BLaER1 (cell line): ENCODE data around the gene ING1.
A peak's percentile ranks its signal among the peaks of the same experiment; 100 is the strongest.

Source experiments
- H3K27ac ChIP-seq: shearing (Covaris generic); formaldehyde crosslinking; 2 replicates; pipeline ENCODE4 v1.8.1; 2022
- H3K27me3 ChIP-seq: shearing (Covaris generic); formaldehyde crosslinking; 2 replicates; pipeline ENCODE4 v1.8.1; 2022
- H3K36me3 ChIP-seq: shearing (Covaris generic); formaldehyde crosslinking; 2 replicates; pipeline ENCODE4 v1.8.1; 2022
- H3K4me1 ChIP-seq: shearing (Covaris generic); formaldehyde crosslinking; 2 replicates; pipeline ENCODE4 v1.8.1; 2022
- H3K4me2 ChIP-seq: shearing (Covaris generic); formaldehyde crosslinking; 2 replicates; pipeline ENCODE4 v1.8.1; 2022
- H3K4me3 ChIP-seq: shearing (Covaris generic); formaldehyde crosslinking; 2 replicates; pipeline ENCODE4 v1.8.1; 2022
- H3K9ac ChIP-seq: shearing (Covaris generic); formaldehyde crosslinking; 2 replicates; pipeline ENCODE4 v1.8.1; 2022
- H3K9me3 ChIP-seq: shearing (Covaris generic); formaldehyde crosslinking; 2 replicates; pipeline ENCODE4 v1.8.1; 2022
- H4K20me1 ChIP-seq: shearing (Covaris generic); formaldehyde crosslinking; 2 replicates; pipeline ENCODE4 v1.8.1; 2022
- Cebpa-rat ChIP-seq: shearing (Covaris generic); IDR thresholded peaks from 2 replicates; pipeline ENCODE4 v1.8.1; 2022

Gene ING1

DNA sequence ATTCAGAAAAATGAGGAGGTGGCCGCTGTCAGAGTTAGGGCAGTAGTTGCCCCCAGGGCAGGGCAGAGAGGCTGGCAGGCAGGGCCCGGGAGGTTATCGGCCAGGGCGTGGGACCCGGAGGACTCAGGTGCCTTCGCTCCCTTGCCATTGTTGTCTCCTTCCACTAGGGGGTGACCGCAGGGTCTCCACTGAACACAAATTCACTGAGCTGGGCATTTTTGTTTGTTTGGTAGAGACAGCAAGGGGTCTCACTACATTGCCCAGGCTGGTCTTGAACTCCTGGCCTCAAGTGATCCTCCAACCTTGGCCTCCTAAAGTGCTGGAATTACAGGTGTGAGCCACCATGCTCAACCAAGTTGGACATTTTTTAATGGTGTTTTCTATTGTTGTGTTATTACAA is 32.6 kb upstream of the ING1 start:
- no peak overlapping the region for H3K27ac ChIP-seq
- peaks cover 39% of the 10 kb centered on the region for H3K4me1 ChIP-seq
- H3K9ac ChIP-seq = no peak overlapping the region
- H3K4me2 ChIP-seq = peak overlapping the region; percentile 43
- peaks cover 69% of the 10 kb centered on the region for H3K36me3 ChIP-seq
- H3K27me3 ChIP-seq = no peaks in the 10 kb centered on the region
- H3K9me3 ChIP-seq = no peaks in the 10 kb centered on the region
- H4K20me1 ChIP-seq = peaks cover 34% of the 10 kb centered on the region
- H3K4me3 ChIP-seq = no peak overlapping the region
- TF ChIP-seq Cebpa-rat = no peak

DNA sequence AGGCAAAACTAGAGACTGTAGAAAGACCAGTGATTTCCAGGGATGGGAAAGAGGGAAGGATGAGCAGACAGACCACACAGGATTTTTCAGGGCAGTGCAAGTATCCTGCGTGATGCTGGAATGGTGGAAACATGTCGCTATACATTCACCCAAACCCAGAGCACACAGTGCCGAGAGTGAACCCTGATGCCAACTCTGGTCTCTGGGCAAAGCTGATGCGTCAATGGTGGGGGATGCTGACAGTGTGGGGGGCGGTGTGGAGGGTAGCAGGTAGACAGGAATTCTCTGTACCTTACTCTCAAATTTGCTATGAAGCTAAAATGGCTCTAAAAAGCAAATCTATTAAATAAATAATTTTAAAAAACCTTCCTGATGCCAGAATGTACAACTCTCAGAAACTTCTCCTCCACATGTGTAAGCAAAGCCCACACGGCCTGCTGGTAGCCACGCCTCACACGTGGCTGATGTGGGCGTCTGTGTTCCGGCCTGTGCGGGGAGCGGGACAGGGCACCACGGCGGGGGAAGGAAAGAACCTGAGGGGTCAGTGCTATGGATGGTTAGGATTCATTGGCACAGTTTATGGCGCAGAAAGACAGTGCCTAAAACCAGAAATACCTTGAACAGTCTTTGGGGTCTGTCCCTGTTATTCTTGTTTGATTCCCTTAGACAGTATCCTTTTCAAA is 31.5 kb upstream of the ING1 start:
- TF ChIP-seq Cebpa-rat = no peak
- peaks cover 81% of the 10 kb centered on the region for H3K36me3 ChIP-seq

DNA sequence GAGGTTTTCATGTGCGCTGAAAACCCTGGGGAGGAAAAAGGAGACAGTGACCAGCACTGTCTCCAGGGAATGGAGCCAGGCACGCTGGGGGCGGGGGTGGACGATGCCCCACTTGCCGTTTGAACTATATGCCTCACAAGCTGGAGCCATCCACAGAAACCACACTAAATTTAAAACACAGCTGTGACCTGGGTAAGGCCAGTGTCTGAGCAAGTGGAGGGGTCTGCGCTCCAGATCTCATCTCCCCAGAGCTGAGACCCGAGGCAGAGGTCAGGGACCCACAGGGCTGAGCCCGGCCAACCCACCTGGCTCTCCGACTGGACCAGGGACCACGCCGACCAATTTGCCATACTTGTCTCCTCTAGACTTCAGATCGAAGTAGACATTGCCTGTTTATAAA is 30.8 kb upstream of the ING1 start:
- Histone ChIP-seq H3K4me2 (no peak overlapping the region), H3K4me1 (peaks cover 26% of the 10 kb centered on the region), H3K27me3 (no peaks in the 10 kb centered on the region), H3K9ac (no peak overlapping the region), H3K9me3 (no peaks in the 10 kb centered on the region), H3K27ac (no peak overlapping the region), H3K36me3 (peaks cover 88% of the 10 kb centered on the region), H3K4me3 (no peak overlapping the region), H4K20me1 (peaks cover 19% of the 10 kb centered on the region)
- no peak for TF ChIP-seq Cebpa-rat

More for the DNA sequence above, 31.5 kb upstream of the ING1 start:
- Histone ChIP-seq H3K27ac (no peak overlapping the region), H3K27me3 (no peaks in the 10 kb centered on the region), H3K4me2 (no peak overlapping the region), H4K20me1 (peaks cover 23% of the 10 kb centered on the region), H3K4me1 (peaks cover 33% of the 10 kb centered on the region), H3K9ac (no peak overlapping the region), H3K9me3 (no peaks in the 10 kb centered on the region), H3K4me3 (no peak overlapping the region)

DNA sequence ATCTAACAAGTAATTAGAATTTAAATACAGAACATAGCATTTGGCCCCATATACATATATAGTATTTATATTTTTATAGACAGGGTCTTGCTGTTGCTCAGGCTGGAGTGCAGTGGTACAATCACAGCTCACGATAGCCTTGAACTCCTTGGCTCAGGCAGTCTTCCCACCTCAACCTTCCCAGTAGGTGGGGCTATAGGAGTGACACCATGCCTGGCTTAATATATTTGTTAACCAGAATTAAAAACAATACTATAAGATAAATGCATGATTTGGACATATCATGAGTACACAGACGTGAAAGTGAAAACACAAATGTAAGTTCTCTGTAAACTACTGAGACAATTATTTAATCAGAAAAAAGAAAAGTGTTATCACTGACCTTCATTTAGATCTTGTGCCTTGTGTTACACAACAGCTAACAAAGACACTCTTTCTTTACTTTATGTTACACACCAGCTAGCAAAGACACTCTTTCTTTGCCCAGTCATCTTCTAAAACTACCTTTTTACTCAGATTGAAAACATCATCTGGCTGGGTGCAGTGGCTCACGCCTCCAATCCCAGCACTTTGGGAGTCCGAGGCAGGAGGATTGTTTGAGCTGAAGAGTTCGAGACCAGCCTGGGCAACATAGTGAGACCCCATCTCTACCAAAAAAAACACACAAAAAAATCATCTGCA is 30.2 kb upstream of the ING1 start:
- H4K20me1 ChIP-seq = peaks cover 13% of the 10 kb centered on the region
- TF ChIP-seq Cebpa-rat = no peak
- no peaks in the 10 kb centered on the region for H3K9me3 ChIP-seq
- no peak overlapping the region for H3K9ac ChIP-seq
- H3K27ac ChIP-seq = no peak overlapping the region
- no peak overlapping the region for H3K4me3 ChIP-seq
- H3K36me3 ChIP-seq = peaks cover 88% of the 10 kb centered on the region
- no peak overlapping the region for H3K4me2 ChIP-seq
- H3K4me1 ChIP-seq = peaks cover 21% of the 10 kb centered on the region
- H3K27me3 ChIP-seq = no peaks in the 10 kb centered on the region

DNA sequence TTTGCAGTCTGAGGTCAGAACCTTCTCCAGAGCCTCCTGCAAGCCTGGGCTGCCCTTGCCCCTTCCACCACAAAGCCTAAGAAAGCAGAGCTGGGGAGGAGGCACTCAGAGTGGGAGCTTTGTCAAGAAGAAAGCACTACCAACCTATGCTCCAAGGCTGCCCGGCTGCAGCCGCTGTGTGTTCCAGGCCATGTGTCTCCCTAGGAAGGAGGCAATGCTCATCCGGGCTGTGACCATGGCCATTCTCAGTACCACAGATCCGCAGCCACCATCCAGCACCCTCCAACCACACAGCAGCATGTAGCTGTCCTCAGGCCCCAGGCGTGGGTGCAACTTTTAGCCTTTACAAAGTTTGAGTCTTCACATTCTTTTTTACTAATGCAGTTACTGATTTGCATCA is 29.6 kb upstream of the ING1 start:
- TF ChIP-seq Cebpa-rat = no peak
- no peak overlapping the region for H3K4me2 ChIP-seq
- H3K9ac ChIP-seq = no peak overlapping the region
- no peaks in the 10 kb centered on the region for H3K27me3 ChIP-seq
- H3K27ac ChIP-seq = no peak overlapping the region
- H4K20me1 ChIP-seq = peaks cover 8% of the 10 kb centered on the region; the same call in 1 of the 2 replicates
- H3K9me3 ChIP-seq = no peaks in the 10 kb centered on the region
- H3K4me1 ChIP-seq = peaks cover 21% of the 10 kb centered on the region
- peaks cover 88% of the 10 kb centered on the region for H3K36me3 ChIP-seq
- H3K4me3 ChIP-seq = no peak overlapping the region

DNA sequence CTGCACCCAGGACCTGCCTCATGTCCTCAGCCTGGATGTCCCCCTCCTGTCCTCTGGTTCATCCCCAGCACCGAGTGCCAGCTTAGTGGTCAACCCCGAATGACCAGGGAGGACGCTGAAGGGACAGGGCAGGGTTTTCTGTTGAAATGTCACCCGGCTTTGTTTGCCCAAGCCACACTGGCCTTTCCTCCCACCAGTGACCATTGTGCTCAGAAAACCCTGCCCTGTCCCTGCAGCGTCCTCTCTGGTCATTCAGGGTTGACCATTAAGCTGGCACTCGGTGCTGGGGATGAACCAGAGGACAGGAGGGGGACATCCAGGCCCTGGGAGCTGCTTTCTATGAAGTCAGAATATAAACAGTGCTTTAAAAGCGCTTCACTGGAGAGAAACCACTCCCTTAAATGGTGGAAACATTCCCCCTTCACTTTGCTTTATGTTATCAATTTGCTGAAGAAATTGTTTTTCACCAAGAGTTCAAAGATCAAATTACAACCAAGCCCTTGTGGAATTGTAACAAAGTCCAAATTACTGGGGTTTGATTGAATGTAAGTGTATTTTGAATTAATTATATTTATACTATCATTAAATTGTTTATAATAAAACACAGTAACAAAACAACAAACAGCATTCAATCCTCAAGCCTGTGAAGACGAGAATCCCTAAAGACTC is 29.0 kb upstream of the ING1 start:
- H4K20me1 ChIP-seq = peaks cover 13% of the 10 kb centered on the region; the same call in 1 of the 2 replicates
- H3K36me3 ChIP-seq = peaks cover 90% of the 10 kb centered on the region

DNA sequence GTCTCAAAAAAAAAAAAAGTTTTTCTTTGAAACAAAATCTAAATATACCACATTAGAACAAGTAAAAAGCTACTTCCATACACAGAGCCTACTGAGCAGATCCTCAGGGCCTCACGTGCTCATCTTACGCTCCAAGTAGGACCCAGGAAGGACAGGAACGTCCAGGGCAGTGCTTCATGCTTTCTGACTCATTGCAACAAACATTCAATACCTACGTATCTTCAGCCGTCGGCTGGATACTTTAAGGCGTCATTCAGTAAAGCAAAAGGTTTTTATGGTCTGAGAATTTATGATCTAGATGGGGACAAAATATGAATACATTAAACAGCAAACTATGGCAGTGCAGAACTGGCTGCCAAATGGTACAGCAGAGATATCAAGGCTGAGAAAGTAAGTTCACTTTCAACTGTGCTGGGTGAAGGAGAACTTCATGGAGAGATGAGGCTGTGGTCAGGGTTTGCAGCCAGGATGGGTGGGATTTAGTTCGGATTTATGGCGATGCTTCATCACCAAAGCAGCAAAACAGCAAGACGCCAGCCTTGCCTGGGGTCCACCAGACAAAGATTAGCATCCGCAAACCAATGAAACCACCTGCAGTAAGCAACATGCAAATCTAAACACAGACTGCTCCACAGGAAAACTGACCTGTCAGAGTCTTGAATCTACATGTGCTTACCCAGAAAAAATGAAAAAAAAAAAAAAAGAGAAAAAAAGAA is 28.0 kb upstream of the ING1 start:
- Histone ChIP-seq H3K4me3 (no peak overlapping the region), H3K9me3 (no peaks in the 10 kb centered on the region), H3K9ac (no peak overlapping the region), H3K36me3 (peaks cover 95% of the 10 kb centered on the region), H3K4me1 (peaks cover 12% of the 10 kb centered on the region), H3K27me3 (no peaks in the 10 kb centered on the region), H3K4me2 (no peak overlapping the region), H4K20me1 (peaks cover 13% of the 10 kb centered on the region; the same call in 1 of the 2 replicates), H3K27ac (no peak overlapping the region)
- TF ChIP-seq Cebpa-rat = no peak

More for the DNA sequence above, 29.0 kb upstream of the ING1 start:
- no peak for TF ChIP-seq Cebpa-rat
- no peak overlapping the region for H3K4me2 ChIP-seq
- H3K27ac ChIP-seq = no peak overlapping the region
- H3K9me3 ChIP-seq = no peaks in the 10 kb centered on the region
- no peaks in the 10 kb centered on the region for H3K27me3 ChIP-seq
- H3K4me1 ChIP-seq = peaks cover 21% of the 10 kb centered on the region
- H3K4me3 ChIP-seq = no peak overlapping the region
- no peak overlapping the region for H3K9ac ChIP-seq

DNA sequence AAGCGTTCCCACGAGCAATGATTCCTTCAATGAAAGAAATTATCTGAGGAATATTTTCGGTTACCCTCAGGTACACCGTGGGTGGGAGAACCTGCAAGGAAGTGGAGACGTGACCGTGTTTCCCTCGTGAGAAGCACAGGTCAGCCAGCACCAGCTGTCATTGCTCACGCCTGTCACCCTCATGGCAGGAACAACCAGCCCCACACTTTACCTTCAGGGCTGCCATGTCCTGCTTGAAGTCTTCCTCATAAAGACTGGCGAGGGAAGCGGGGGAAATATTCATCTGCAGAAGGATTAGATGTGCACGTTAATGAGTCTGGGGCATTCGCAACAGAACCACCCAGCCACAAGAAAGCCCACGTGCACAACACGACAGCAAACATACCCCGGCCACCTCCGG is 25.8 kb upstream of the ING1 start:
- Histone ChIP-seq H3K27ac (no peak overlapping the region), H4K20me1 (peaks cover 13% of the 10 kb centered on the region; the same call in 1 of the 2 replicates), H3K36me3 (peaks cover 92% of the 10 kb centered on the region), H3K4me1 (peaks cover 6% of the 10 kb centered on the region), H3K27me3 (no peaks in the 10 kb centered on the region), H3K9me3 (no peaks in the 10 kb centered on the region), H3K4me3 (no peak overlapping the region), H3K4me2 (no peak overlapping the region), H3K9ac (no peak overlapping the region)
- TF ChIP-seq Cebpa-rat = no peak

DNA sequence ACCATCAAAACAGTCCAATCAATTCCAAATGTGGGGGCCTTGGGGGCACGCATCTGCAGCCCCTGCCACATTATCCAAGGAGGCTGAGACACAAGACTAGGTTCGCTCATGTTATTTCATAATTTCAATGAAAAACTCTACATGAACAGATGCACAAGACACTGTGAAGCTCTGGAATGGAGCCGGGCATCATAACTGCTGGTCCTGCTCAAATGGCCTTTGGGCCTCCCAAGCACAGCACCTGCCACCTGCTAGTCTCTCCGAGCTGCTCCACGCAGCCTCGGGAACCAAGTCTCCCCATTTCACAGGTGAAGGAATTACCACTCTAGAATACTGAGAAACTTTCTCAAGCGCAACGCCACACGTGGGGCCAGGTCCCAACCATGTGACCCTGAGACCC is 24.5 kb upstream of the ING1 start:
- H4K20me1 ChIP-seq = peaks cover 8% of the 10 kb centered on the region; the same call in 1 of the 2 replicates
- H3K4me2 ChIP-seq = no peak overlapping the region
- peaks cover 96% of the 10 kb centered on the region for H3K36me3 ChIP-seq
- H3K27ac ChIP-seq = no peak overlapping the region
- no peaks in the 10 kb centered on the region for H3K27me3 ChIP-seq
- H3K9me3 ChIP-seq = no peaks in the 10 kb centered on the region
- H3K4me3 ChIP-seq = no peak overlapping the region
- no peak for TF ChIP-seq Cebpa-rat
- no peak overlapping the region for H3K9ac ChIP-seq
- H3K4me1 ChIP-seq = peaks cover 6% of the 10 kb centered on the region

DNA sequence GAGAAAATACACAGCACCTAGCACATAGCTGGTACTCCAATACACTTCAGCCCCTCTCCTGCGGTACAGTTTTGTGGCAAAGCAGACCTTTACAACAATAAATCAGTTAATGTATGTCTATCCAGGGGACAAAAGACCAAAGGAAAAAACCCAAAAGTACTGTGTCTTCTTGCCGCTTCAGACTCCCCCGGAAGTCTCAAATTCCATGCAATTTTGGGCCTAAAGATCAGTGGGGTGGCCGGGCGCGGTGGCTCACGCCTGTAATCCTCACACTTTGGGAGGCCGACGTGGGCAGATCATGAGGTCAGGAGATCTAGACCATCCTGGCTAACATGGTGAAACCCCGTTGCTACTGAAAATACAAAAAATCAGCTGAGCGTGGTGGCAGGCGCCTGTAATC is 23.8 kb upstream of the ING1 start:
- no peak for TF ChIP-seq Cebpa-rat
- Histone ChIP-seq H3K4me2 (no peak overlapping the region), H3K4me3 (no peak overlapping the region), H3K27me3 (no peaks in the 10 kb centered on the region), H3K9me3 (no peaks in the 10 kb centered on the region), H3K36me3 (peaks cover 94% of the 10 kb centered on the region), H3K9ac (no peak overlapping the region), H3K4me1 (peaks cover 6% of the 10 kb centered on the region), H4K20me1 (peaks cover 7% of the 10 kb centered on the region; the same call in 1 of the 2 replicates), H3K27ac (no peak overlapping the region)
